Heart left ventricle (tissue), 16 donors: ENCODE measurements around the gene MYO5B. TPM values are rescaled to one million over a fixed set of nuclear protein-coding genes. Genes with fewer than 3 reads are reported as not detected.

Experiments
- ATAC-seq, 4 donors: fragments of 200-7000 bp; cut with Tn5 transposase; one replicate each; pipeline ENCODE4 v1.9.1; 2020 to 2022; ENCODE audit warnings: moderate library complexity in 4 of 4, mild to moderate bottlenecking in 3 of 4, moderate number of reproducible peaks in 1 of 4
- DNase-seq, 5 donors: peaks; one replicate each; pipeline ENCODE4 v3.0.0-alpha.2; 2020
- H3K27ac ChIP-seq, 12 donors: fragments of 200-600 bp; sonication (generic) in 4 of 12; one replicate each; pipeline versions ENCODE4 v1.5.0 to v1.8.0; 2016 to 2022; ENCODE audit warnings: mild to moderate bottlenecking in 2 of 12
- H3K27me3 ChIP-seq, 9 donors: fragments of 200-600 bp; sonication (generic) in 2 of 9; one replicate each; pipeline versions ENCODE4 v1.5.1 to v1.8.0; 2016 to 2022; ENCODE audit warnings: mild to moderate bottlenecking in 3 of 9
- H3K36me3 ChIP-seq, 9 donors: fragments of 200-600 bp; sonication (generic) in 2 of 9; one replicate each; pipeline versions ENCODE4 v1.5.0 to v1.8.0; 2018 to 2022; ENCODE audit warnings: mild to moderate bottlenecking in 2 of 9
- H3K4me1 ChIP-seq, 12 donors: fragments of 200-600 bp; sonication (generic) in 4 of 12; one replicate each; pipeline versions ENCODE4 v1.5.0 to v1.8.0; 2016 to 2022; ENCODE audit warnings: mild to moderate bottlenecking in 3 of 12
- H3K4me3 ChIP-seq, 12 donors: fragments of 200-600 bp; sonication (generic) in 4 of 12; one replicate each; pipeline versions ENCODE4 v1.5.0 to v1.8.0; 2017 to 2022; ENCODE audit warnings: mild to moderate bottlenecking in 9 of 12, moderate library complexity in 4 of 12
- H3K9me3 ChIP-seq, 12 donors: fragments of 200-600 bp; sonication (generic) in 4 of 12; one replicate each; pipeline versions ENCODE4 v1.5.0 to v1.8.0; 2016 to 2022; ENCODE audit warnings: mild to moderate bottlenecking in 1 of 12
- CTCF ChIP-seq, 12 donors: fragments of 200-600 bp; sonication (generic) in 4 of 12; IDR thresholded peaks; one replicate each; pipeline versions ENCODE4 v1.5.0 to v1.8.0; 2018 to 2022; ENCODE audit warnings: antibody characterized with exemption in 12 of 12, mild to moderate bottlenecking in 5 of 12
- POLR2A ChIP-seq, 2 donors: fragments of 450-650 bp; IDR thresholded peaks; one replicate each; pipeline ENCODE4 v1.6.1; 2017; ENCODE audit warnings: antibody characterized with exemption in 2 of 2, mild to moderate bottlenecking in 2 of 2, moderate library complexity in 2 of 2
- WGBS, 4 donors: extraction: QIAGEN DNeasy Blood & Tissue Kit in 2 of 4; methylation state at CpG; one replicate each; pipeline versions ENCODE4 v1.1.5 to v1.1.7; 2013 to 2018; 5-methylcytosine and 5-hydroxymethylcytosine counted together
- intact Hi-C, 10 donors: fragments of 100-400 bp; cut with DNase I; formaldehyde crosslinking; loops; one replicate each; pipeline versions ENCODE4 v1.11.1 to v1.14.2; 2022
- polyA plus RNA-seq, 2 donors: library from polyadenylated mRNA; stranded (reverse); fragments of 200-250 nt; gene quantifications; one replicate each; pipeline ENCODE4 v1.2.3, GENCODE V29; 2013
- total RNA-seq, 9 donors: library from RNA; depleted of rRNA in 2 of 9; stranded (reverse); fragments of >200 nt in 2 of 9; fragmentation: NEBNext Ultra II Directional in 3 of 9; extraction: Animal tissue kit (Norgen Biotek cat#: 25700) in 3 of 9; gene quantifications; one replicate each; pipeline versions ENCODE4 v1.1.0 to v1.2.4, GENCODE V29; 2016 to 2023
- donor health status: ischemic (EF 13 %, LVEDD 7.1; RV severe dilation, severe dysfunction).
- donor health status: healthy with polysubstance abuse.
- donor health status: DM: no; HTN: yes; CAD: no.
- donor health status: DM: no; HTN: no; CAD: no.
- donor health status: ischemic (EF 25% LVEDD 6.9; RV normal size, moderate dysfunction).
- donor health status: ischemic (EF 25% LVEDD 5.7; RV mildly dilated, moderate dysfunction).
- donor health status: healthy.
- donor health status: DM: yes; HTN: yes; CAD: no.
- donor health status: ischemic (EF 35%, LVEDD 5.7; RV mildly dilated, moderate dysfunction).
- donor health status: nonischemic (EF 11% LVEDD 7.7; RV severe dilation, severe dysfunction).
- donor health status: DM: yes; HTN: yes; CAD: no.
- donor health status: PGD.
- donor health status: ischemic (EF 29% LVEDD 5.4; RV normal size, mild dysfunction).
- donor health status: nonischemic (EF 23%, LVEDD 6.1; RV moderate dilation, normal function).

MYO5B gene
- total and polyA plus RNA-seq, 11 donors = 0.51 to 5.9 (median 1.4) TPM

DNA sequence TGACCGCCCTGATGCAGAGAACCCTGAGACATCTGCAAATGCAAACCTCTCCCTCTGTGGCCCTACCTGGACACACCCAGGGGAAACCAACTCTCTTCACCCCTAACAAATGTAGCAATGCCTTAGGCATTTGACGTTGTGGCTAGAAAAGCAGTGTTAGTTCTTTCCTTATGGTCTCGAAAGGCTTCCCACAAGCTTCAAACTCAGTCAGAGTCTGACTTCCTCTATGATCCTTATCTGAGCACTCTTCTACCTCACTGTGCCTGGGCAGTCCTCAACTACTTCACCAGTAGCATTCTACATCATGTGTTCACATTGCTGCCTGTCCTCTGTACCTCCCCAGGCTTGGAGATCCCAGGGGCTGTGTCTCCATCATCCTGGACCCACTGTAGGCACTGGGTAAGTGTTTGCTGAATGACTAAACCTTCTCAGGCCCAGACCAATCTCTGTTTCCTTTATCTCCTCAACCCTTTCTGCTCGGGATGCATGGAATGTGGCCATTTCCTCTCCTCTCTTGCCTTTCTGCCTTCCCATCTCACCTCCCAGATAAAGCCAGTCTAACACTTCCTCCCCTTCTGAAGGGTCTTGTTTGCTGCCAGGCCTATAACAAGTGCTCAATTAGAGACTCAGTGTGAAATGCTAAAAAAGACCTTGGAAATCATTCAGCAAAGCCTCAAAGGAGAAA is 289.9 kb downstream of the MYO5B start:
- ATAC-seq (no peak), DNase-seq (no peak)
- no peak overlapping the region for H3K4me3 ChIP-seq
- no peak overlapping the region for H3K27ac ChIP-seq
- no peaks in the 10 kb centered on the region for H3K36me3 ChIP-seq
- no peaks in the 10 kb centered on the region for H3K4me1 ChIP-seq
- H3K9me3 ChIP-seq = no peaks in the 10 kb centered on the region
- WGBS, 4 donors = 54 to 61% (median 59%) methylated on average over 4 of the region's 4 CpGs
- intact Hi-C loops = no loop called here
- no peaks in the 10 kb centered on the region for H3K27me3 ChIP-seq
- TF ChIP-seq POLR2A (IDR thresholded peaks at IDR 0.05) = no peak
- no peak for TF ChIP-seq CTCF (IDR thresholded peaks at IDR 0.05)

GRCh38 chr18:49901862-49902340 is 293.0 kb downstream of the MYO5B start:
- no peak for ATAC-seq
- Histone ChIP-seq H3K36me3 (no peaks in the 10 kb centered on the region), H3K27me3 (no peaks in the 10 kb centered on the region), H3K4me1 (no peaks in the 10 kb centered on the region), H3K27ac (no peak overlapping the region), H3K9me3 (no peaks in the 10 kb centered on the region), H3K4me3 (no peak overlapping the region)
- intact Hi-C loops = no loop called here
- 74 to 81% (median 78%) methylated on average over 6 of the region's 6 CpGs for WGBS, 4 donors
- TF ChIP-seq POLR2A (IDR thresholded peaks at IDR 0.05) (no peak), CTCF (IDR thresholded peaks at IDR 0.05) (no peak)
- no peak for DNase-seq

DNA sequence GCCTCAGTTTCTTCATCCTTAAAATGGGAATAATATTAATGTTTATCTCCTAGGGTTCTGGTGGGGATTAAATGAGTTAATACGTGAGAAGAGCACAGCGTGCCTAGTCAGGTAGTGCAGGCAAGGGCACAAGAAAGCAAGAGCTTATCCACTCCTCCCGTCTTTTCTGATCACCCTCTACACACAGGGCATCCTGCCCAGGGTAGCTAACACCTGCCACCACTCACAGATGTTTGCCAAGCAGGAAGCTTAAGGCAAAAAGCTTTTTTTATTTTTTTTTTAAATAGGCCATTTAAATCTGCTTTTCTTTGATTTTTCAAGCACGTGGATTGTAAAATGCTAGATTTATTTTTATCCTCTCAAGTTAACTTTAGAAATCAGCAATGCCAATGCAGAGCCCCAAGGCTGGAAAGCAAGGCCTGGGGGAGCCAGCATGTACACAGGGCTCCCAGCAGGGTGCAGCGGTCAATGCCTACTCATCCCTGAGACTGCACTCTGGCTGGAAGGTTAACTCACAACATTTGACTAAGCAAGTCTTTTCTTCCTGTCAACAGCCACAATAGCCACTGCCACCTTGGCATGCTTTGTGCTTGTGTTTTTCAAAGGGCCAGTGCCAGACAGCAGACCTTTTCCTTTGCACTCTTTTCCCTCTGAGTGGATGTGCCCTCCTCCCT is 295.2 kb downstream of the MYO5B start:
- TF ChIP-seq CTCF (IDR thresholded peaks at IDR 0.05) (no peak), POLR2A (IDR thresholded peaks at IDR 0.05) (no peak)
- WGBS, 4 donors = 73 to 81% (median 78%) methylated on average over 5 of the region's 5 CpGs
- H3K9me3 ChIP-seq = no peaks in the 10 kb centered on the region
- H3K27me3 ChIP-seq = no peaks in the 10 kb centered on the region
- no peak for DNase-seq
- no peak overlapping the region for H3K4me3 ChIP-seq
- H3K27ac ChIP-seq = no peak overlapping the region
- intact Hi-C loops = no loop called here
- H3K4me1 ChIP-seq = no peaks in the 10 kb centered on the region
- no peaks in the 10 kb centered on the region for H3K36me3 ChIP-seq
- ATAC-seq = no peak

DNA sequence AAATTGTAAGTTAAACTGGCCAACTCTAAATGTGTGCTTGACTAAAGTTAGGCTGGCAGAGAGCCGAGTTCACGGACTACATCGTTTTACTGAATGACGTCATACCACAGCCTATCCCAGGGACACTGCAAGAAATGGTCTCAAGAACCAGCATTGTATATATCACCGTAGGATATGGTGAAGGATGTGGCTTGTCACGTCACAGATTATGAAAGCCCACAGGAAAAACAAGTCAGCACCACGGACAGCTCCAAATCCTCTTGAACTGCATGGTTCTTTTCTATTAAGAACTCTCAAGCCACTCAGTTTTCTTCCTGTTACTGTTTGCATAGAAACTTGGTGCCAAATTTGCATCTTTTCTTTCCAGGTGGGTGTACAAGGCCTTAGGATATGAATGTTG is 296.5 kb downstream of the MYO5B start:
- DNase-seq (peak in 4 of 5 donors; percentile 13 to 68 (median 50)), ATAC-seq (peak in 2 of 4 donors; percentile 26 to 28)
- Histone ChIP-seq H3K9me3 (no peaks in the 10 kb centered on the region), H3K27me3 (peaks cover 0 to 3% (median 0%) of the 10 kb centered on the region in 9 donors), H3K4me1 (no peaks in the 10 kb centered on the region), H3K4me3 (no peak overlapping the region), H3K36me3 (no peaks in the 10 kb centered on the region), H3K27ac (no peak overlapping the region)
- WGBS, 4 donors = 43 to 48% (median 46%) methylated on average over 7 of the region's 7 CpGs
- intact Hi-C loops = no loop called here
- TF ChIP-seq CTCF (IDR thresholded peaks at IDR 0.05) = no peak
- TF ChIP-seq POLR2A (IDR thresholded peaks at IDR 0.05) = no peak
